Stimulated activated CD4-positive, alpha-beta T cell treated with anti-CD3 and anti-CD28 coated beads, Interleukin-4, amount 100 ng/mL, for 48 hours (primary cell): ENCODE measurements around the gene HES4.
A peak's percentile ranks its signal among the peaks of the same experiment; 100 is the strongest.
"Not testable (repeated sequence)": the region's sequence is repeated elsewhere in the genome, so short reads cannot be mapped to it uniquely, and the experiment has no call there.

ENCODE experiments used
- DNase-seq, 2 donors: peaks; one replicate each; pipeline ENCODE4 v3.0.0-alpha.2; 2020; ENCODE audit warnings: low read depth in 2 of 2

Gene HES4

GRCh38 chr1:1018321-1018685, 18.4 kb upstream of the HES4 start:
- DNase-seq, result not testable (repeated sequence)

GRCh38 chr1:1017397-1018320, 17.8 kb upstream of the HES4 start:
- not testable (repeated sequence) for DNase-seq

GRCh38 chr1:1014799-1015681, 15.1 kb upstream of the HES4 start:
- DNase-seq, result no peak

- DNase-seq, result no peak
Observed at GRCh38 chr1:1013922-1014648, 14.2 kb upstream of the HES4 start.

- peak; percentile 69 to 82 for DNase-seq
Observed at GRCh38 chr1:1013105-1013921, 13.4 kb upstream of the HES4 start, which contains the start of gene ISG15. Gene ISG15 (plus strand): TSS chr1:1013497. CDS start chr1:1013574, 77 bp downstream.

GRCh38 chr1:1012736-1013104, 12.8 kb upstream of the HES4 start:
- DNase-seq, result not testable (repeated sequence)

- DNase-seq, result no peak
Observed at GRCh38 chr1:1011396-1011949, 11.6 kb upstream of the HES4 start.

GRCh38 chr1:1010131-1010530, 10.2 kb upstream of the HES4 start:
- not testable (repeated sequence) for DNase-seq

- no peak for DNase-seq
Observed at GRCh38 chr1:1006305-1007159, 6.6 kb upstream of the HES4 start.

GRCh38 chr1:1005774-1006304, 5.9 kb upstream of the HES4 start:
- DNase-seq, result no peak

- DNase-seq, result no peak
Observed at GRCh38 chr1:1004780-1005697, 5.1 kb upstream of the HES4 start.

- no peak for DNase-seq
Observed at GRCh38 chr1:1004420-1004779, 4.5 kb upstream of the HES4 start.

GRCh38 chr1:1003618-1004419, 3.9 kb upstream of the HES4 start:
- no peak for DNase-seq

GRCh38 chr1:1001057-1001783, 1.3 kb upstream of the HES4 start:
- DNase-seq, result no peak

GRCh38 chr1:1000357-1001056, 610 bp upstream of the HES4 start:
- DNase-seq, result peak; percentile 52 to 71

- DNase-seq, result no peak
Observed at GRCh38 chr1:998995-999724, 737 bp downstream of the HES4 start.
